GM12864 (cell line): ENCODE results near the gene ELF4.

ENCODE experiments used
- DNase-seq: peaks from one replicate; pipeline ENCODE4 v3.0.0-alpha.2; 2011; ENCODE audit warnings: low read depth
- H3K4me3 ChIP-seq: 2 replicates; pipeline ENCODE4 v1.5.1; 2011; ENCODE audit warnings: mild to moderate bottlenecking, low read depth, low read length, control low read depth
- CTCF ChIP-seq: IDR thresholded peaks from 2 replicates; pipeline ENCODE4 v1.5.1; 2011; ENCODE audit warnings: low read depth, mild to moderate bottlenecking, moderate library complexity, low read length, control low read depth, inconsistent platforms; ENCODE audit errors: missing control alignments

ELF4 gene

DNA sequence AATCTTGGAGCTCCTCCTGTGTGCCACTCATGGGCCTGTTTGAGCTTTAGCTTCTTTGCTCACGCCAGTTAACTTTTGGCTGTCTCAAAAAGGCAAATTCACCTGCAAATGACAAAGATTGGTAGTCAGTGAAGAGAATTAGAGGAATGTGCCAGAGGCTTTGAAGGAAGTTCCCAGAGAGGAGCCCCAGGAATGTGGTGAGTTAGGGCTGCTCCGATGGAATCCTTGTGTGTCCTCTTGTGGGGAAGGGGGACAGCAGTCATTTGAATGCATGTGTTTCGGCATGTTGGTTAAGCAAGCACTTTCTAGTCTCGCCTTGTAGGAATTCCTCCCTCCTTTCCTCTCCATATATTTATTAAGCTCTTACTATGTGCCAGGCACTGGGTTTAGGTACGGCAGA lies 62.9 kb downstream of the ELF4 start:
- TF ChIP-seq CTCF: no peak

DNA sequence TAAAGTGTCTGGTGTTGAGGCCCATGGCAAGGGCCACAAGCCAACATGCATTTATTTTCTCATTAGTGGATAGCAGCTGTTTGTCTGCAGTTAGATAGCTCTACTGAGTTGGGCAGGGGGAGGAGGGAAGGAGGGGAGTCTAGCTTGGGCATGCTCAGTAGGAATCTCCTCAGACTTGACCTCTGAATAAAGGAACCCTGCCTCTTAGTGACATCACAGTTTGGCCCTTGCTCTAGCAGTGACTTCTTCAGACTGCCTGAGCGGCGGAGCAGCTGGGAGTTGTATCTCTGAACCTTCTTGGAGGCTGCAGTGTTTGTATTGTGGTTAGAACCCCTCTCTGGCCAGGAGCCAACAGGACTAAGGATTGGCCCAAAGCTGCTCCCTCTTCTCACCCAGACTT lies 70.5 kb downstream of the ELF4 start:
- no peak for TF ChIP-seq CTCF
- no peak overlapping the region for H3K4me3 ChIP-seq
- no peak for DNase-seq

More for the DNA sequence above, 62.9 kb downstream of the ELF4 start:
- DNase-seq: no peak
- no peak overlapping the region for H3K4me3 ChIP-seq

- no peak for DNase-seq
- no peak for TF ChIP-seq CTCF
- H3K4me3 ChIP-seq: no peak overlapping the region
Measured at GRCh38 chrX:130034178-130034577, 76.1 kb downstream of the ELF4 start.

DNA sequence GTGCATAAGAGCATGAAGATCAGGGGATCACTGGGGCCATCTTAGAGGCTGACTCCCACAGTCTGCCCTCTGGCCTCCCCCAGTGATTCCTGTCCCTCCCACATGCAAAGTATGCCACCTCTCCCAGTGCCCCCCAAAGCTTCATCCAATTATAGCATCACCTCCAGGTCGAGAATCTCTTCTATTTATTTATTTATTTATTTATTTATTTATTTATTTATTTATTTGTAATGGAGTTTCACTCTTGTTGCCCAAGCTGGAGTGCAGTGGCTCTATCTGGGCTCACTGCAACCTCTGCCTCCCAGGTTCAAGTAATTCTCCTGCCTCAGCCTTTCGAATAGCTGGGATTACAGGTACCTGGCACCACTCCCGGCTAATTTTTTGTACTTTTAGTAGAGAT lies 77.7 kb downstream of the ELF4 start:
- no peak for DNase-seq
- TF ChIP-seq CTCF: no peak
- H3K4me3 ChIP-seq: no peak overlapping the region

GRCh38 chrX:130030826-130031225 lies 79.5 kb downstream of the ELF4 start:
- no peak for TF ChIP-seq CTCF
- DNase-seq: no peak
- H3K4me3 ChIP-seq: no peak overlapping the region

DNA sequence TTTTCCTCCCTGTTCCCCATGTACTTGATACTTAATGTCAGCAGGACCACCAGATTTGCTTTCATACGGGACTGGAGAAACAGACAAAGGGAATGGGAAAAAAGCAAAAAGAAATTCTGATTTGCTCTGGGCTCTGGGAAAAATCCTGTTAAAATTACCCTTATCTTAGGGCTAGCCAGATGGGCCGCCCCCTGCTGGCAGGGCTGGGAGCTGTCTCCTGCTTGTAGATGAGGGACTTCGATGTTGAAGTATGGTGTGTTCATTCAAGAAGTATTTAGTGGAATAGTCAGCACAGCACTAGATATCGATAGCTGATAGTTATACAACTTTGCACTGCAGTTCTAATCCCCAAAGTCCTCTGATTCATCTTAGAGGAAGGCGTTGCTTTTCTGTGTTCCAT lies 82.1 kb downstream of the ELF4 start:
- peak; percentile 71 for TF ChIP-seq CTCF
- DNase-seq: no peak

DNA sequence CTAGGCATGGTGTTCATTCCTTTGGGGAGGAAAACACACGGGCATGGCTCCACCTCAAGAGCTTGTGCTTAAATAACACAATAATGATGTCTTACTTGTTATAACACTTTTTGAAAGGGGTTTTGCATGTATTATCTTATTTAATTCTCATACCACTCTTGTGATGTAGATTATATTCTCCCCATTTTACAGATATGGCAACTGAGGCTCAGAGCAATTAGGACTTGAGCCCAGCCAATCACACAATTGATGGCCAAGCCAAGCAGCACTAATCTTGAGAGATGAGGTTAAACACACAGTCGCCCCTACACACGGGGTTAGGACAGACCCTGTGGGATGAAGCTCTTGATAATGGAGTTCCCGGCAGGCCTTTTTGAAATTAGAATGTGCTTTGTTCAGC lies 82.7 kb downstream of the ELF4 start:
- no peak for DNase-seq
- no peak for TF ChIP-seq CTCF
- H3K4me3 ChIP-seq: no peak overlapping the region

More for the DNA sequence above, 82.1 kb downstream of the ELF4 start:
- H3K4me3 ChIP-seq: no peak overlapping the region
